ENCODE data around the gene CD55.

Gene CD55

GRCh38 chr1:207323425-207324225, 2.1 kb downstream of the CD55 start:
- no peaks in the 10 kb centered on the region for H3K9me3 ChIP-seq (ENCODE audit: control insufficient read depth, insufficient read depth, low read length)
- peaks cover 21% of the 10 kb centered on the region for H3K4me1 ChIP-seq (ENCODE audit: control insufficient read depth, low read length)
- H3K4me3 ChIP-seq (ENCODE audit: low read length): peak overlapping the region; percentile 1; the same call in 1 of the 2 replicates
- no peaks in the 10 kb centered on the region for H4K20me1 ChIP-seq (ENCODE audit: control insufficient read depth, insufficient read depth, low read depth, low read length)
- H3K27ac ChIP-seq (ENCODE audit: low read depth, low read length): no peak overlapping the region
- H3K36me3 ChIP-seq (ENCODE audit: control insufficient read depth, low read length): peaks cover 67% of the 10 kb centered on the region
- no peaks in the 10 kb centered on the region for H3K9me2 ChIP-seq (replicated peaks; ENCODE audit: control insufficient read depth, low read length)
- H3K79me2 ChIP-seq (ENCODE audit: control insufficient read depth, low read length): peaks cover 24% of the 10 kb centered on the region
- H3K4me2 ChIP-seq (ENCODE audit: low read length): peak overlapping the region; percentile 35
- no peaks in the 10 kb centered on the region for H3K27me3 ChIP-seq (ENCODE audit: control insufficient read depth, low read length)
- peaks cover 3% of the 10 kb centered on the region; the same call in 1 of the 2 replicates for H3F3A ChIP-seq (ENCODE audit: control insufficient read depth, insufficient read depth)
- TF ChIP-seq, protein P1, sequence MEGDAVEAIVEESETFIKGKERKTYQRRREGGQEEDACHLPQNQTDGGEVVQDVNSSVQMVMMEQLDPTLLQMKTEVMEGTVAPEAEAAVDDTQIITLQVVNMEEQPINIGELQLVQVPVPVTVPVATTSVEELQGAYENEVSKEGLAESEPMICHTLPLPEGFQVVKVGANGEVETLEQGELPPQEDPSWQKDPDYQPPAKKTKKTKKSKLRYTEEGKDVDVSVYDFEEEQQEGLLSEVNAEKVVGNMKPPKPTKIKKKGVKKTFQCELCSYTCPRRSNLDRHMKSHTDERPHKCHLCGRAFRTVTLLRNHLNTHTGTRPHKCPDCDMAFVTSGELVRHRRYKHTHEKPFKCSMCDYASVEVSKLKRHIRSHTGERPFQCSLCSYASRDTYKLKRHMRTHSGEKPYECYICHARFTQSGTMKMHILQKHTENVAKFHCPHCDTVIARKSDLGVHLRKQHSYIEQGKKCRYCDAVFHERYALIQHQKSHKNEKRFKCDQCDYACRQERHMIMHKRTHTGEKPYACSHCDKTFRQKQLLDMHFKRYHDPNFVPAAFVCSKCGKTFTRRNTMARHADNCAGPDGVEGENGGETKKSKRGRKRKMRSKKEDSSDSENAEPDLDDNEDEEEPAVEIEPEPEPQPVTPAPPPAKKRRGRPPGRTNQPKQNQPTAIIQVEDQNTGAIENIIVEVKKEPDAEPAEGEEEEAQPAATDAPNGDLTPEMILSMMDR (IDR thresholded peaks at IDR 0.05; ENCODE audit: low read depth, low read length, poor library complexity, severe bottlenecking): no peak
- no peak for TF ChIP-seq EZH2phosphoT487 (IDR thresholded peaks at IDR 0.05; ENCODE audit: borderline replicate concordance, low read length)

DNA sequence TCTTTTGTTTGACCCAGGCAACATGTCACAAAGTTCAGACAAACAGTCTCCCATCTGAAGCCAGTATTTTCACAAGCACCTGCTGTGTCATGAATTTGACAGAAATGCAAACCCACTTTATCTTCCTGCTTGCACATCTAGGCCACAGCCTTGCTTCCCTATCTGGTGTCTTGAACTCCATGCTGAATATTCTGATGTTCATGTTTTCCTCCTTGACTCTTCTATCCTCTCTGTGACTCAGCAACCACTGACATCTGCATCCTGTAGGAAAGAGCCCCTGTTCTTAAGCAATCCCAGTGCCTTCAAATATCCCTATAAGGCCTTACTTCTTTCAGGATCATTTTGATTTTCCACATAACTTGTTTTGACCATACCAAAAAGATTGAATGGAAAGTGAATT, 6.5 kb downstream of the CD55 start:
- no peaks in the 10 kb centered on the region for H3F3A ChIP-seq (ENCODE audit: control insufficient read depth, insufficient read depth)
- H3K9me2 ChIP-seq (replicated peaks; ENCODE audit: control insufficient read depth, low read length): no peaks in the 10 kb centered on the region
- H3K4me3 ChIP-seq (ENCODE audit: low read length): no peak overlapping the region
- TF ChIP-seq, protein P1 (IDR thresholded peaks at IDR 0.05; ENCODE audit: low read depth, low read length, poor library complexity, severe bottlenecking): no peak
- TF ChIP-seq EZH2phosphoT487 (IDR thresholded peaks at IDR 0.05; ENCODE audit: borderline replicate concordance, low read length): no peak
- H3K4me2 ChIP-seq (ENCODE audit: low read length): no peak overlapping the region
- peaks cover 7% of the 10 kb centered on the region; the same call in 1 of the 2 replicates for H3K9me3 ChIP-seq (ENCODE audit: control insufficient read depth, insufficient read depth, low read length)
- peaks cover 10% of the 10 kb centered on the region for H3K79me2 ChIP-seq (ENCODE audit: control insufficient read depth, low read length)
- H3K27me3 ChIP-seq (ENCODE audit: control insufficient read depth, low read length): no peaks in the 10 kb centered on the region
- H3K36me3 ChIP-seq (ENCODE audit: control insufficient read depth, low read length): peaks cover 94% of the 10 kb centered on the region
- no peaks in the 10 kb centered on the region; the same call in 1 of the 2 replicates for H4K20me1 ChIP-seq (ENCODE audit: control insufficient read depth, insufficient read depth, low read depth, low read length)
- H3K4me1 ChIP-seq (ENCODE audit: control insufficient read depth, low read length): peaks cover 24% of the 10 kb centered on the region
- H3K27ac ChIP-seq (ENCODE audit: low read depth, low read length): no peak overlapping the region

DNA sequence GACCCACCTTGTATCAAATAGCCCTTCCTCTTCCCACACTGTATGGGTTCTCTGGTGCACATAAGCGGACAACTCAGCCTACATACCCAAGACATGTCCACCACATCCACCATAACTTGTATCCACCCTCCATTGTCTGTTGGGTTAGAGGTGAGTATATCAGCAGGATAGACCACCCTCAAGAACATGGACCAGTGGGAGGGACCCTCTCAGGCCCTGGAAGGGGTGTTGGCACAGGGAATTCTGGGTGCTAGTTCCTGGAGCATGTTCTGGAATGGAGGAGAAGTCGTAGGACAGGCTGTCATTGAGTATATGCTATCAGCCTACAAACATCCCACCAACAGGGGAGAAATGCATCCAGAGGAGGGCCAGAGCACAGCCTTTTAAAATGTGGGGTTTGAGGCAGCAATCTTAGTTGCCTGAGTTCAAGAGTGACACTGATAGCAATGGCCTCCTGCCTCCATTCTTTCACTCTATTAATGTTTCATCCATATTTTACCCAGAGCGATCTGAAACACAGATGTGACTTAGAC, 7.5 kb downstream of the CD55 start:
- Histone ChIP-seq H3K9me3 (ENCODE audit: control insufficient read depth, insufficient read depth, low read length) (peaks cover 15% of the 10 kb centered on the region), H3K27ac (ENCODE audit: low read depth, low read length) (no peak overlapping the region), H3K4me2 (ENCODE audit: low read length) (no peak overlapping the region), H4K20me1 (ENCODE audit: control insufficient read depth, insufficient read depth, low read depth, low read length) (no peaks in the 10 kb centered on the region; the same call in 1 of the 2 replicates), H3K4me3 (ENCODE audit: low read length) (no peak overlapping the region), H3K79me2 (ENCODE audit: control insufficient read depth, low read length) (peaks cover 2% of the 10 kb centered on the region), H3F3A (ENCODE audit: control insufficient read depth, insufficient read depth) (no peaks in the 10 kb centered on the region), H3K4me1 (ENCODE audit: control insufficient read depth, low read length) (peaks cover 23% of the 10 kb centered on the region), H3K9me2 (replicated peaks; ENCODE audit: control insufficient read depth, low read length) (no peaks in the 10 kb centered on the region), H3K36me3 (ENCODE audit: control insufficient read depth, low read length) (peaks cover 95% of the 10 kb centered on the region), H3K27me3 (ENCODE audit: control insufficient read depth, low read length) (no peaks in the 10 kb centered on the region)
- TF ChIP-seq EZH2phosphoT487 (IDR thresholded peaks at IDR 0.05; ENCODE audit: borderline replicate concordance, low read length): no peak
- TF ChIP-seq, protein P1 (IDR thresholded peaks at IDR 0.05; ENCODE audit: low read depth, low read length, poor library complexity, severe bottlenecking): no peak
